ENCODE results near the gene MCRIP1.
"Not testable (repeated sequence)": the region's sequence is repeated elsewhere in the genome, so short reads cannot be mapped to it uniquely, and the experiment has no call there.

The MCRIP1 gene

GRCh38 chr17:81843713-81844326, 10.7 kb upstream of the MCRIP1 start:
- Histone ChIP-seq H3K27ac (peak overlapping the region; percentile 71), H3K9me3 (ENCODE audit: severe bottlenecking) (no peaks in the 10 kb centered on the region), H3K36me3 (peaks cover 67% of the 10 kb centered on the region), H3K4me3 (ENCODE audit: low read depth, low read length) (no peak overlapping the region), H3K27me3 (ENCODE audit: insufficient read depth, low read depth, severe bottlenecking) (no peaks in the 10 kb centered on the region)
- TF ChIP-seq CTCF (IDR thresholded peaks at IDR 0.05; ENCODE audit: low read depth, low read length), result no peak
- DNase-seq, result no peak

GRCh38 chr17:81842725-81843504, 9.8 kb upstream of the MCRIP1 start:
- DNase-seq, result no peak
- H3K27ac ChIP-seq, result peak overlapping the region; percentile 71
- no peaks in the 10 kb centered on the region for H3K9me3 ChIP-seq (ENCODE audit: severe bottlenecking)
- H3K27me3 ChIP-seq (ENCODE audit: insufficient read depth, low read depth, severe bottlenecking), result no peaks in the 10 kb centered on the region
- no peak overlapping the region for H3K4me3 ChIP-seq (ENCODE audit: low read depth, low read length)
- no peak for TF ChIP-seq CTCF (IDR thresholded peaks at IDR 0.05; ENCODE audit: low read depth, low read length)
- peaks cover 58% of the 10 kb centered on the region for H3K36me3 ChIP-seq

- no peak overlapping the region for H3K4me3 ChIP-seq (ENCODE audit: low read depth, low read length)
- peak overlapping the region; percentile 71 for H3K27ac ChIP-seq
- H3K27me3 ChIP-seq (ENCODE audit: insufficient read depth, low read depth, severe bottlenecking), result no peaks in the 10 kb centered on the region
- no peak for DNase-seq
- peaks cover 52% of the 10 kb centered on the region for H3K36me3 ChIP-seq
- TF ChIP-seq CTCF (IDR thresholded peaks at IDR 0.05; ENCODE audit: low read depth, low read length), result no peak
- H3K9me3 ChIP-seq (ENCODE audit: severe bottlenecking), result no peaks in the 10 kb centered on the region
Measured at GRCh38 chr17:81842378-81842724, 9.3 kb upstream of the MCRIP1 start.

- Histone ChIP-seq H3K9me3 (ENCODE audit: severe bottlenecking) (no peaks in the 10 kb centered on the region), H3K4me3 (ENCODE audit: low read depth, low read length) (no peak overlapping the region), H3K27me3 (ENCODE audit: insufficient read depth, low read depth, severe bottlenecking) (no peaks in the 10 kb centered on the region), H3K36me3 (peaks cover 47% of the 10 kb centered on the region), H3K27ac (peak overlapping the region; percentile 71)
- peak; percentile 60 for DNase-seq
- TF ChIP-seq CTCF (IDR thresholded peaks at IDR 0.05; ENCODE audit: low read depth, low read length), result no peak
Measured at GRCh38 chr17:81841866-81842265, 8.8 kb upstream of the MCRIP1 start.

GRCh38 chr17:81840826-81841778, 8.0 kb upstream of the MCRIP1 start:
- Histone ChIP-seq H3K27me3 (ENCODE audit: insufficient read depth, low read depth, severe bottlenecking) (no peaks in the 10 kb centered on the region), H3K9me3 (ENCODE audit: severe bottlenecking) (no peaks in the 10 kb centered on the region), H3K27ac (peak overlapping the region; percentile 71), H3K36me3 (peaks cover 40% of the 10 kb centered on the region), H3K4me3 (ENCODE audit: low read depth, low read length) (no peak overlapping the region)
- no peak for TF ChIP-seq CTCF (IDR thresholded peaks at IDR 0.05; ENCODE audit: low read depth, low read length)
- peak; percentile 49 for DNase-seq

GRCh38 chr17:81840059-81840458, 7.0 kb upstream of the MCRIP1 start:
- H3K4me3 ChIP-seq (ENCODE audit: low read depth, low read length); H3K27ac ChIP-seq; H3K27me3 ChIP-seq (ENCODE audit: insufficient read depth, low read depth, severe bottlenecking); DNase-seq; H3K9me3 ChIP-seq (ENCODE audit: severe bottlenecking): not testable (repeated sequence)
- peaks cover 29% of the 10 kb centered on the region for H3K36me3 ChIP-seq
